GM21723 (cell line): ENCODE data around the gene SRRM4.
"Not testable (repeated sequence)": the region's sequence is repeated elsewhere in the genome, so short reads cannot be mapped to it uniquely, and the experiment has no call there.

Experiments
- ATAC-seq: cut with Tn5 transposase; IDR thresholded peaks from one replicate; pipeline ENCODE4 v1.9.1; 2021; ENCODE audit warnings: mild to moderate bottlenecking, moderate library complexity; ENCODE audit not compliant: unreplicated experiment

Gene SRRM4

DNA sequence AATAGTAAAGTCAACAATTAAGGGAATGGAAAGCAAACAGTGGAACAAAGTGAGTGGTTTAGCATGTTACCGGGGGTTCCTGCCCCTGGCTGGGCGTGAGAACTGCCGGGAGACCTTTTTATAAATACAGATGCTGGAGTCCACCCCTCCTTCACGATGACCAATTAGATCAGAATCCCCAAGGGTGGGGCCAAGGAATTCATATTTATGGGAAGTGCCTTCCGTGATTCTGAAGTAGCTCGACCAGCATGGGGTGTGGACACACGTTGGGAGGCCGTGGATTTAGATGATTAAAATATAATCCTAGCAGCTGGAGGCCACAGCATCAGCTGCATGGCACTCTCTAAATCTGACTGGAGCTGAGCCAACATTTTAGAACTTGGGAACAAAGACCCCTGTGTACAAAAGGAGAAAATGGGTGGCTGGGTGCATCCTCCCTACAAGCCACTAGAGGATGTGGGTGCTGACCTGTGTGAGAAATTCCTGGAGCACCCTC is 87.9 kb downstream of the SRRM4 start:
- ATAC-seq = no peak

DNA sequence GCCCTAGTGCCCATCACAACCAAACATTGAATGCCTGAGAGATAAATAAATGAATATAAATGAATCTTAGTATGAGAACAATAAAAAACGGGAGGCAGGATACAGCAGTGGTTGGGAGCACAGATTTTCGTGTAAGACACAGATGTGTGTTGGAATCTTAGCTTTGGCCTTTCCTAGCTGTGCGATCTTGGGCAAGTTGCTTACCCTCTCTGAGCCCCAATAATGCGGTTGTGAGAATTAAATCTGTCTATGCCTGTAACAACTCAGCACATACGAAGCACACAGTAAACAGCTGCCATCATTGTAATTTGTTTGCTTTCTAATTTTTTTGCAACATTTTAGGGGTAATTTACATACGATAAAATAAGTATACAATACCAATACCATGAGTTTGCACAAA is 89.8 kb downstream of the SRRM4 start:
- ATAC-seq = no peak

DNA sequence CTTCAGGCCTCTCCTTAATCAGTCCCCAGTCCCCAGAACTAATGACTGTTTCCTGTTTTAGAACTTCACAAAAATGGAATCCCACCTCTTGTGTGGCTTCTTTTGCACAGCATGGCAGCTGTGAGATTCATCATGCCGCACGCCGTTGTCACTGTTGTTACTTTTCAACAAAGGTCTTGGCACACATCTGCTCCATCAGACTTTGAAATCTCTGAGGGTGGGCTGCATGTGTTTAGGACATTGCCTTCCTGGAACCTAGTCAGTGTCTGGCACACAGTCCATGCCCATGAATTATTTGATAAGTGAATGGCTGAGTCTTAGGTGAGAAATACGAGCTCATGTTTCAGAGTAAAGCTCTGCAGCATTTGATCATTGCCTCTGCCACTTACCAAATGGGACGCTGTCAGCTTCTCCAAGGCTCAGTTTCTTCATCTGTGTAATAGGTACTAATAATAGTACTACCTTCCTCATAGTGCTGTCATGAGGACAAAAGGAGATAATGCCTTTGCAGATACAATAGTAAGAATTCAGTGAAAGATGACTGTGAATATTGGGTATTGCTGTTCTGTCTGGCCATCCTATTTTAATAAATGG is 90.4 kb downstream of the SRRM4 start:
- no peak for ATAC-seq

DNA sequence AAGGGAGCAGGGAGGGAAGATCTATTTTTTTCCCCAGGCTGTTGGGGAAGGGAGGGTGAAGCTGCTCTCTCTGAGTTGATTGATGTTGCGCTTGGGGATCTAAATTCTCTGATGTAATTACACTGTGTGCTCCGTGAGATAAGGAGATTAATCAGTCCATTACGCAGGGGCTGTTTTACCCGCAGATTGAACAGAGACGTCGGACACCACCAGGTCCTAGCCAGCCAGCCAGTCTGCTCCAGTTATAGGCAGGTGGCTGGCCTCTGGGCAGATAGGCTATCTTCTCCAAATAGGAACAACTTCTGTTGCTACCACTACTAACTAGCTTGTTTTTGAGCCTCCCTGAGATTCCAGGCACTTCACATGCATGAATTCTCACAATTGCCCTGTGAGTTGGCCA is 91.1 kb downstream of the SRRM4 start:
- ATAC-seq = no peak

DNA sequence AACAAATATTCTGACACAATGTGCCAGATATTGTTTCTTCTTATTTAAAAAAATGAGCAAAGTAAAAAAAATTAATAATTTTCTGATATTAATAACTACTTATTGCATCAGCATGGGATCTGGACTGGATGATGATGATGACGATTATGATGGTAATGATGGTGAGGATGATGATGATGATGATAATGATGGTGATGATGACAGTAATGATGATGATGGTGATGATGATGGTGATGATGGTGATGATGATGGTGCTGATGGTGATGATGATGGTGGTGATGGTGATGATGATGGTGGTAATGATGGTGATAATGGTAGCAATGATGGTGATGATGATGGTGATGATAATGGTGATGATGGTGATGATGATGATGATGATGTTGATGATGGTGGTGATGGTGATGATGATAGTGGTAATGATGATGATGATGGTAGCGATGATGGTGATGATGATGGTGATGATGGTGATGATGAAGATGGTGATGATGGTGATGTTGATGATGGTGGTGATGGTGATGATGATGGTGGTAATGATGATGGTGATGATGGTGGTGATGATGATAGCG is 94.0 kb downstream of the SRRM4 start:
- ATAC-seq = no peak

DNA sequence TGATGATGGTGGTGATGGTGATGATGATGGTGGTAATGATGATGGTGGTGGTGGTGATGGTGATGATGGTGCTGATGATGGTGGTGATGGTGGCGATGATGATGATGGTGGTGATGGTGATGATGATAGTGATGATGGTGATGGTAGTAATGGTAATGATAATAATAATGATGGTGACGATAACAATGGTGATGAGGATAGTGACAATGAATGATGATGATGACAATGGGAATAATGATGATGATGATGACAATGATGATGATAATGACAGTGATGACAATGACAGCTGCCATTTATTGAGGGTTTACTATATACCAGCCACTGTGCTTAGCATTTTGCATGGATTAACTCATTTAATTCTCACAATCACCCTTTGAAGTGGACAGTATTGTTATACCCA is 94.6 kb downstream of the SRRM4 start:
- ATAC-seq = no peak

DNA sequence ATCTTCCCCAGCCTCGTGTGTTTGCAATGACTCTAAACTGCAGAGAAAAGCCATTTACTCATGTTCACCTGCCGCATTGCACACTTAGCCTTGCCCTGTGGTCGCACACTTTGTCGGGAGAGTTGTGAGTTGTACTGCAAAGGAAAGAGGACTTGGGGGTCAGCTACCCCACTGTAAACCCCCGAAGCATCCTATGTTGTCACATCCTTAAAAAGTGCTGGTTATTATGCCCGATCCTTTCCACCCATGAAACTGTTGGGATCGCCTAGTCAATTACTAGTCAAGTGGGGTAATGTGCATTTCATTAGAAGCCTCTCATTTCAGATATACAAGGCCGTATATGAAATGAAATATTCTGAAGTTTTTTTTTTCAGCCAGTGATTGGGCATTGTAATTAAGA is 98.2 kb downstream of the SRRM4 start:
- ATAC-seq = no peak

DNA sequence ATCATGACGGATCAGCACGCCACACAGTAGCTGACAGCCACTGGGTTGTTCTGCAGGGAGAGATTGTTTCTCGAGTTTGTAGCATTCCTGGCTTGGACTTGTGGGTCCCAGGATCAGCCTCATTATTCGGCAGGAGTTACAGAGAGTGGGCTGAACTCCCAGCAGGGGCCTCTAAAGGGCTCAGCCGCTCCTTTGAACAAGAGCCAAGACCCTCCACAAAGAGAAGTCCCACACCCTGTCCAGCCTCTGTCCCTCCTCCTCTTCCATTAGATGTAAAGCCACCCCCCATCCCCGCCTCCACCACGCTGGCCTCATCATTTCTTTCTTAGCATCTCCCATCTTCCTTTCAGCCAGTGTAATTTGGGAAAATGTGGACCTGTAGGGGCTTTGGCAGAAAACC is 100.7 kb downstream of the SRRM4 start:
- ATAC-seq = no peak

DNA sequence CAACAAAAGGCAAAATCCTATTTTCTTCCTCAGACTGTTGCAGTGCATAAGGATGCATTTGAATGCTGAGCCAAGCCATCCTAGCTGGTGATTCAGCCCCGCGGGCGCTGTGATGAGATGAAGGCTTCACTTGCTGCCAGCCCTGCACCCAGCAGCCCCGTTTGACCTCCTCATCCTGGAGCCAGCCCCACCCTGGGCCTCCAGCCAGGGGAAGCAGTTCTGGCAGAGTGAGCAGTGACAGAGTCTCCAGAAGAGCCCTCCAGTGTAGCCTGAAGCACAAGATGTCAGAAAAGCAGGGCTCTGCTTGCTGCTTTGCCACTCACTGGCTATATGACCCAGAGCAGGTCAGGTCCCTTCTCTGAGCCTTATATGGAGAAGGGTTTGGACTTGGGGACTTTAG is 101.2 kb downstream of the SRRM4 start:
- ATAC-seq = no peak

DNA sequence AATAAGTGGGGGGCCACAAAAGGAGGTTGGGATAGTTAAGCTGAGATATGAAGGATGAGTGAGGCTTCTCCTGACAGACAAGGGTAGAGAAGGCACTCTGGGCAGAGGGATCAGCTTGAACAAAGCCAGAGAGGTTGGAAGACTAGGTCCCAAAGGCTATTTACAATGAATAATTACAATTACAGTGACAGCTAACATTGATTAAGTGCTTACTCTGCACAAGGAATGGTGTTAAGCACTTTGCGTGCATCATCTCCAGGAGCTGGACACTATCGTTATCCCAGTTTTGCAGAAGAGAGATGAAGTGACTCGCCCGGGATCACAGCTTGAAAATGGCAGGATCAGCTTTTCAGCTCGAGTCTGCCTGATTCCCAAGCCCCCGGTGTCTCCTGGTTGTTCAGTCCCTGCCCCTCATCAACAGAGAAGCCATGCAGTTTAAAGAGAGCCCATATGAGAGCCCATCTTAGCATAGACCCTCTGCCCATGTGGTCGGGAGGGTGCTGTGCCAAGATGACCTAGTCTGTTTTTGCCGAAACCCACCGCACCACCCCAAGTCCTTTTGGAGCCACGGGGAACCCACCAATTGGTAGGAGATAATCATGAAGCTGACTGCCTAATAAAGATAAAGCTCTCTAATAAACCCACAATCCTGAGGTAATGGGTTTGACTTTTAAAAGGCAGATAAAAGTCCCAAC is 107.5 kb downstream of the SRRM4 start:
- no peak for ATAC-seq

DNA sequence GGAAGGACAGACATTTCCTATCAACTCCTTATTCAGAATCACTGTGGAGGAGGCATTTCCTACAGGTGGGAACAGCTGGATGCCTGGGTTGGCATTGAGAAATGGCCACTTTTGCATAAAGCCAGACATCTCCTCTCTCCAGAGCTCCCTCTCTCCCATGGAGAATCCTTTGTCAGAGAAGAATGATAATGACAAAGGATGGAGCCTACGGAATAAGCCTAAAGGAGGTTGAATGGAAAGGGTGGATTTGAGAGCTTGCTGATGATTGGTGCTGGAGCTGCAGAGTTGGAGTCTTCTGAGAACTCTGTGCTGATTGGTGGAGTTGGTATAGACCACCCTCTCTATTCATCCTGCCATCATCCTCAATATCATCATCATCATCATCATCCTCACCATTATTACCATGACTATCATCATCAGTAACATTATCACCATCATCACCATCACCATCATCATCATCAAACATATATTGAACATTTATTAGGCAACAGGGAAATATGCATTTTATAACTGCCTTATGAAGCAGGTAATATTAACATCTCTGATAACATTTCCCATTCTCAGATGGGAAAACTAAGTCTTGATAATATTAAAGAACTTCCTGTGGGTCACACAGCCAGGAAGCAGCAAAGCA is 108.2 kb downstream of the SRRM4 start:
- no peak for ATAC-seq

DNA sequence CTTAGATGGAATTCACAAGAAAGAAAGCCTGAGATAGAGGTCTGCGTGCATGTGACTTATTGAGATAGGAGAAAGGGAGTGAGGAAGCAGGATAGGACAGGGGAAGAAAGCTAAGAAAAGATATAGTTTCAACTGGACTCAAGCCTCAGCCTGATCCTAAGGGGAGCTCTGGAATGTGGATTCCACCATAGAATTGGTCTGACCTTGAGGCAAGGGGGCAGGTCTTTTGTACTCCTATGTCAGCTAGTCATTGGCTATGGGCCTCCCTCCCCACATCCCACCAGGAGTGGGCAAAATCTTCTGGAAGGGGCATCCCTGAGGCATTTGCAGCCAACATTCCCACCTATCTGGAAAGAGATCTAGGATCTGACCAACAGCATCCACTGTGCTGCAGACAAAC is 108.9 kb downstream of the SRRM4 start:
- ATAC-seq = no peak

DNA sequence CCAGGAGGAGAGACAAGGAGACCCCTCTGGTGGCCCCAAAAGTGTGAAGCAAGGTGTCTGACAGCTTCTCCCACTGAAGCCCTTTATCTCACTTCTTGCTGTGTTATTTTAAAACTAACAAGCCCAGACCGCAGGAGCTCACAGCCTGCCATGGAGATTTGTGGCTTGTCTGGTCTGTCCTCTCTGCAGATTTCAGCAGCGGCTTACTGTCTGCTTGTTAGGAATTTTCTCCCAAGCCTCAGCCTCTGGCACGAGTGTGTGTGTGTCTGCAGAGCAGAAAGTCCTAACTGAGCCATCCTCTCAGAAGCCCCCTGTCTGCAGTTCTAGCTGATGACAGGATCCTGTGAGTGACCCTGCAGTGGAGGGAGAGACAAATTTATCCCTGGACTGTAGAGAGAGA is 109.5 kb downstream of the SRRM4 start:
- no peak for ATAC-seq

DNA sequence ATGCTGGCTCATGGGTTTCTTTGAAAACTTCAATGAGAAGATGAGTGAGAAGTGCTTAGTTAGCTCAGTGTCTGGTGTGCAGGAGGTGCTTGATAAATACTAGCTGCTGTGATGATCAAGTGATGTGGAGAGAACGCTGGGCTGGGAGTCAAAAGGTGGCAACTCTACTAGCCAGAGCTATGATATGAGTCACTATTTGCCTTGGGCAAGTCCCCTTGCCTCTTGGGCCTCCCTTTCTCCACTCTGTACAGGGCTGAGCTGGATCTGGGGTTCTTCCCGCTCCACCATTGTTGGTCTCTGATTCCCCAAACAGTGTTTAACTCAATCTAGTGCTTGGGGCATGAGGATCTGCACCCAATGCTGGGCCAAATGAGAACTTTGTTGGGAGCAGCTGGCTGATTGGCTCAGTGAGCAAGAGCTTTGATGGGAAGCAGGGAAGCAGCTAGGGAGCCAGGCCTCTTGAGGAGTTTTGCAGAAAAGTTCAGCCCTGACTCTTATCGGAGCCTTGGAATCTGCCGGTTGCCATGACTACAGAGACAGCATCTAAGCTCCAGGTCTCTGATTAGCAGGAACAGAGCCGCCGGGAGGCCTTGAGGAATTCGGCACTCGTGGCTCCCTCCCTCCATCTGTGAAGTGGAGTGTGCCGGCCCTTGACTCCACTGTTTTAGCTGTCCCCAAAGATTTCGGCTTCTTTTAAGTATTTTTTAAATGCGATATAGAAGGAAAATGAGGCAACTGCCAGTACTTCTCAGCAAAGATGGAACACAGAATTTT is 115.3 kb downstream of the SRRM4 start:
- ATAC-seq = no peak

DNA sequence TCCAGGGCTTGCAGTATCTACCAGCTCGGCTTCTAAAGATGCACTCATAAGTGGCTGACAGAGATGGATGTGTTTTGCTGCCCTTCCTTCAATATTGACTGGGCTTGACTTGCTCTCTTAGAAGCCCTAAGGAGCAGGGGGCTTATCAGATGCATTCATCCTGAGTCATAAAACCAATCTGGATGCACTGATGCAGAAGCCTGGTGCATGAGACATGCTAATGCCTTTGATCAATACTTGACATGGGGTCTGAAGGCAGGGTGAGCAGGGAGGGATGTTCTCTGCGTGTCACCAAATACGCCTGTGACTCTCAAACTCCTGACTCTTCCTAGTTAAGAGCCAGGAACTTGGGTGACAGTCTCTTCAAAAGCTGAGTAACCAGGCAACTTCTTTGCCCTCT is 119.6 kb downstream of the SRRM4 start:
- ATAC-seq = no peak

DNA sequence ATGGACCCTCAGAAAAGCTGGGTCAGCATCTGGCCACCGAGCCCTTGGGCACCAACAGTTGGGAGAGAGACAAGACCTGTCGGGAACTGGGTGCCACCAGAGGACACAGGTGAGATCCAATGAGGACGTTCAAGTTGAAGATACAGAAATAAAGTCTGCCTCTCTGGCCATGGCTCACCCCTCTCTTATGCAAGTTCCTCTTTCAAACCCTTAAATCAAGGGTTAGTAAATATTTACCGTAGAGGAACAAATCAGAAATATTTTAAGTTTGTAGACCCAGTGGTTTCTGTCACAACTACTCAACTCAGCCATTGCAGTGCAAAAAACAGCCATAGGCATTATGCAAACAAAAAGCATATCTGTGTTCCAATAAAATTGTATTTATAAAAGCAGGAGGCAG is 120.9 kb downstream of the SRRM4 start:
- no peak for ATAC-seq

DNA sequence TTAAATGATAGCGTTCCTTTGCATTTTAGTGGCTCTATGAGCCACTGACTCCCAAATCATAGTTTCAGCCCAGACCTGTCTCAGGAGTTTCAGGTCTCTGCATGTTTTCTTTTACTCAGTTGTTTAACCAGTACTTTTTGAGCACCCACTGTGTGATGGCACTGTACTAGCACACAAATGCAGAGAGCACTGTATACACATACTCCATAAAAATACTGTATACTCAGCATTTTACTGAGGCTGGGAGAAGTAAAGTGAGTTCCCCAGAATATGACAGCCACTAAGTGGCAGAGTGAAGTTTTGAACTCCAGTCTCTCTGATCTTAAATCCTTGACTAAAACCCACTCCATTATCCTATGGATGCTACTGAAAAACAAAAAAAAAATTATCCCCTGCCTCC is 121.4 kb downstream of the SRRM4 start:
- ATAC-seq = no peak

DNA sequence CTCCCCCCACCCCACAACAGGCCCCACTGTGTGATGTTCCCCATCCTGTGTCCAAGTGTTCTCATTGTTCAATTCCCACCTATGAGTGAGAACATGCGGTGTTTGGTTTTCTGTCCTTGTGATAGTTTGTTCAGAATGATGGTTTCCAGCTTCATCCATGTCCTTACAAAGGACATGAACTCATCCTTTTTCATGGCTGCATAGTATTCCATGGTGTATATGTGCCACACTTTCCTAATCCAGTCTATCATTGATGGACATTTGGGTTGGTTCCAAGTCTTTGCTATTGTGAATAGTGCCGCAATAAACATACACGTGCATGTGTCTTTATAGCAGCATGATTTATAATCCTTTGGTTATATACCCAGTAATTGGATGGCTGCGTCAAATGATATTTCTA is 123.6 kb downstream of the SRRM4 start:
- ATAC-seq = not testable (repeated sequence)

DNA sequence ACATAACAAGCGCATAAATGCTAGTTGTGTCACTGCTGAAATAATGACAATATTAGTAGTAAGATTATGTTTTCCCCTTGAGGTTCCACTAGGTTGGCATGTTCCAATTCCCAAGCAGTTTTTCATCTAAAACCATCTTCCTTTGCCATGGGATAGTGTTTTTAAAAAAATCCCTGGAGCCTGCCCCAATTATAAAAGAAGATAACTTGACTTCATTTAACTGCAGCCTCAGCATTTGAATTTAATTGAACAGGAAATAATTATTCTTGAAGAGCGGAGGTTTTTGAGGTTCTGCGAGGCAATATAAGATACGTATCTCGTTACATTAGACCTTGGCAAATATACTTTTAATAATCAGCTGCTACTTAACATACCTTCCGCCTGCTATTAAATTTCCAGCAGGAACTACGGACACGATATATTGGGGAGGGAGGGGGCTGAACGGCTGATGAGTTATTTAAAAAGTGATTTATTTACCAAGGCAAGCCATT is 132.2 kb downstream of the SRRM4 start:
- no peak for ATAC-seq

DNA sequence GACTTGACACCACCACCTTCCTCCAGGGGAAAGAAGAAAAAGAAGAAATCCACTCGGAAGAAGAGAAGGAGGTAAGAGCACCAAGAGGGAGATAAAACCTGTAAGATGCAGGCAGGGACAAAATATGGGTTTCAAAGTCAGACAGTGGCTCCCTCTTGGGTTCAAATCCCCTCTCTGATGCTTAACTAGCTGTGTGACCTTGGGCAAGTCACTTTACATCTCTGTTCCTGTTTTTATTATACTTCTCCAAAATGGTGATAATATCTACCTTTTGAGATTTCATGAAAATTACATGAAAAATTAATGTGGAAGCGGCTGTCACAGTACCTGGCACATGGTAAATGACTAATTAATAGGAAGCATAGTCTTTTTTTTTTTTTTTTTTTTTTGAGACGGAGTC is 133.0 kb downstream of the SRRM4 start:
- no peak for ATAC-seq

DNA sequence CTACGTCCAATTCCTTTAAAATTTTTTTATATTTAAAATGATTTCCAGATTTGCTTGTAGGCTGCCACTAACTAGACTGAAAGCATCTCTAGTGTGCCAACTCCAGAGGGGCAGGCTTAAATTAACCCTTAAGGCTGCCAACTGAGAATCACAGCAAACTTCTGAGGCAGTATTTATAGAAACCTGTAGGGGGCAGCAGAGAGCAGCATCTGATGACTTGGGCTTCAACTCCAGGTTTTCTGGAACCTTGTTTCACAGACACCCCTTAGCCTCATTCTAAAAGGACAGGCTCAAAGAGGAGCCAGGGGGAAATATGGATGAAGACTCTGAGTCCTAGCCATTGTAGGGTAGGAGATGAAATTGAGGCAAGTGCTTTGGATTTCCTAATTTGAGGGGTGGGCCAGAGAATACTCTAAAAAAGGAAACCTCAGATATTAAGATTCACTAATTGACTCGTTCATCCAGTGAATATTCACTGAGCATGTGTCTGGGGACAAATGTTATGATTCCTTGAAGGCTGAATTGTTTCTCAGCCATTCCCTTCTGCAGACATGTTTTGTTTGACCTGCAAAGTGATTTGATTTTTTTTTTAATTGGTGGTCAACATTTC is 134.1 kb downstream of the SRRM4 start:
- ATAC-seq = no peak
